RWPE1 (cell line): ENCODE data around the gene TRAF3.

Experiments
- CTCF ChIA-PET: fragments of 350-600 bp; sonication (Branson Sonifier 250); formaldehyde crosslinking; extraction: SDS; loops from one replicate; lab custom pipeline; 2021; lab: Yijun Ruan, JAX
- POLR2A ChIA-PET: fragments of 400-600 bp; formaldehyde crosslinking; extraction: SDS; loops from one replicate; lab custom pipeline; 2020; ENCODE audit warnings: antibody characterized with exemption; ENCODE audit not compliant: low non-redundant PET; lab: Yijun Ruan, JAX
- DNase-seq: peaks from one replicate; pipeline ENCODE4 v3.0.0; 2012; ENCODE audit warnings: low spot score
- H3K27ac ChIP-seq: fragments of 450-650 bp; 2 replicates; pipeline ENCODE4 v1.5.1; 2017
- CTCF ChIP-seq: fragments of 450-650 bp; conservative IDR thresholded peaks from 2 replicates; pipeline ENCODE4 v1.5.1; 2017; ENCODE audit warnings: low read depth, mild to moderate bottlenecking

Gene TRAF3

DNA sequence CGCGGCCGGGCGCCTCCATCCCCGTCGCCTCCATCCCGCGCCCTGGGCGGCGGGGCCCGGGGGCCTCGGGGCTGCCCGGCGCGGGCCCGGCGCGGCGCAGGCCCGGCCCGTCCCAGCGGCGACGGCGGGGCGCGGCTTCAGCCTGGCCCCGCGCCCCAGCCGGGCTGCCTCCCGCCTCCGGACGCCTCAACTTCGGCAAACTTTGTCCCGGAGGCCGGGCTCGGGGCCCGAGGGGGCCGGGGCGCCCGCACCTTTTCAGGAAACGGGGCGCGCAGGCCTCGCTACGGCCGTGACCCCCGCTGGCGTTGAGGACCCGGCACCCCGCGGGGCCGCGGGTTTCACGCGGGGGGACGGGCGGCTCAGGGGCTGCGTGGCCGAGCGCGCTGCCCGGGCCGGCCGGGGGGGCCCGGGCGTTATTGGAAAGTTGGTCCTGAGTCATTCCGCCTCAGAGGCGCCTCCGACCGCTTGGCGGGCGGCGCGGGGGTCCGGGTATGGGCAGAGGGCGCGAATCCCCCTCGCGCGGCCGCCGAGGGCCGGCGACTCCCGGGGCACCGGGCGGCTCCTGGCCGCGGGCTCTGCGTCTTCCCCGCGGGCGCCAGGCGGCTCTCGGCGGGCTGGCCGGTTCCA lies 575 bp downstream of the TRAF3 start:
- peak overlapping the region; percentile 82 for H3K27ac ChIP-seq
- TF ChIP-seq CTCF, result no peak
- ChIA-PET CTCF (interaction anchor here (1.2 kb wide), 1 partner anchor 12 kb away, joined by 5 read pairs; no protein-coding TSS in a partner anchor), POLR2A (no interaction called here)
- peak; percentile 41 for DNase-seq

GRCh38 chr14:102778338-102779083 lies 1.3 kb downstream of the TRAF3 start:
- H3K27ac ChIP-seq, result peak overlapping the region; percentile 82
- TF ChIP-seq CTCF, result no peak
- no peak for DNase-seq
- ChIA-PET POLR2A (interaction anchor here (0.6 kb wide), 1 partner anchor 221 kb away, joined by 3 read pairs; no protein-coding TSS in a partner anchor), CTCF (interaction anchor here (0.7 to 1.2 kb wide), 3 partner anchors 11 to 322 kb away, joined by 3 to 5 read pairs (median 5); no protein-coding TSS in a partner anchor)

- POLR2A ChIA-PET, result interaction anchor here (0.6 kb wide), 1 partner anchor 221 kb away, joined by 3 read pairs; no protein-coding TSS in a partner anchor
- DNase-seq, result no peak
Measured at GRCh38 chr14:102779084-102779462, 1.8 kb downstream of the TRAF3 start.

GRCh38 chr14:102779574-102780315 lies 2.5 kb downstream of the TRAF3 start:
- ChIA-PET POLR2A (no interaction called here), CTCF (interaction anchor here (0.7 kb wide), 1 partner anchor 15 kb away, joined by 3 read pairs; no protein-coding TSS in a partner anchor)
- TF ChIP-seq CTCF, result no peak
- H3K27ac ChIP-seq, result peak overlapping the region; percentile 25; the same call in 1 of the 2 replicates
- DNase-seq, result no peak

More at GRCh38 chr14:102779084-102779462, 1.8 kb downstream of the TRAF3 start:
- no peak overlapping the region for H3K27ac ChIP-seq
- CTCF ChIA-PET, result interaction anchor here (0.7 to 1.2 kb wide), 3 partner anchors 11 to 321 kb away, joined by 3 to 5 read pairs (median 5); no protein-coding TSS in a partner anchor
- TF ChIP-seq CTCF, result no peak

DNA sequence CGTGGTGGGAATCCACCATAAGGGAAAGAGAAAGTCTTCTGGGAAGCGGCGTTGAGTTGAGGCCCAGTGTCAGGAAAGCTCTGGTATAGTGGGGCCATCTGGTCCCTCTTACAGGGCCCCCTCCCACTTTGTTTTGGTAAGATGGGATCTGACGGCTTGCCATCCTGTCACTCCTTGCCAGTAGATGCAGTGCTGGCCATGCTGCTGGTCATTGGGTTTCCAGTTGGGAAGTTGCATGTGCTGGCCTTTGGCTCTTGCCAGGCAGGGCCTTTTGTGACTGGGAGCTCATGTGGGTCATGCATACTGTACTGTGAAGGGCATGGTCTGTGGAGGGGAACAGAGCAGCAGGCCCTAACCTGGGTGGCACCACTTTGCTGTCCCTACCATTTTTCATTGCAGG lies 3.8 kb downstream of the TRAF3 start:
- ChIA-PET CTCF (no interaction called here), POLR2A (no interaction called here)
- DNase-seq, result no peak
- TF ChIP-seq CTCF, result no peak
- H3K27ac ChIP-seq, result no peak overlapping the region

DNA sequence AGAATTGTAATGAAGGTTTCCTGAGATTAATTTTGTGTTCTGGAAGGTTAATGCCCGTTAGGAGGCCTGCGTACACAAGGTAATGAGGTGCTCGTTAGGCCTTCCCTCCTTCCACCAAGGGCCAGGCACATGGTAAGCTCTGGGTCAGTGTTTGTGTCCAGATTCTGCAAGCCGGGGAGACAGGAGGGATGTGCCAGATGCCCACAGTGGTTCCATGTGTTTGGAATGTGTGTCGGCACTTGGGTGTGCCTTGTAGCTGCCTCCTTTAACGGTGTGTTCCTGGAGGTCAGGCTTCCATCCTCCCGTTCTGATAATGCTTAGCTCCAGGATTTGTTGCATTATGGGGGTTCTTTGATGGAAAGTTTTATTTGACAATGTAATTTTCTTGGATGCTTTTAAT lies 5.7 kb downstream of the TRAF3 start:
- ChIA-PET POLR2A (no interaction called here), CTCF (interaction anchor here (0.9 kb wide), 1 partner anchor 88 kb away, joined by 3 read pairs; no protein-coding TSS in a partner anchor)
- no peak for DNase-seq
- no peak for TF ChIP-seq CTCF
- H3K27ac ChIP-seq, result no peak overlapping the region
